ENCODE measurements around the gene HIVEP2.

GRCh38 chr6:142722841-142723240 is 222.1 kb downstream of the HIVEP2 start:
- TF ChIP-seq EZH2 (IDR thresholded peaks at IDR 0.05; ENCODE audit: insufficient read depth, poor library complexity, severe bottlenecking) (no peak), EZH2phosphoT487 (IDR thresholded peaks at IDR 0.05; ENCODE audit: insufficient read depth, low read depth) (no peak)
